Stimulated activated CD8-positive, alpha-beta memory T cell treated with anti-CD3 and anti-CD28 coated beads, Interleukin-2, amount 100 ng/mL, for 48 hours (primary cell): ENCODE results near the gene ARL10.

ENCODE experiments used
- DNase-seq, 2 donors: peaks; one replicate each; pipeline ENCODE4 v3.0.0-alpha.2; 2020; ENCODE audit warnings: low read depth in 2 of 2

Gene ARL10

GRCh38 chr5:176365351-176366231 is at the start of gene ARL10:
Gene ARL10 (plus strand): TSS chr5:176365487. CDS start chr5:176365564, 77 bp downstream.
- peak; percentile 55 to 64 for DNase-seq

DNA sequence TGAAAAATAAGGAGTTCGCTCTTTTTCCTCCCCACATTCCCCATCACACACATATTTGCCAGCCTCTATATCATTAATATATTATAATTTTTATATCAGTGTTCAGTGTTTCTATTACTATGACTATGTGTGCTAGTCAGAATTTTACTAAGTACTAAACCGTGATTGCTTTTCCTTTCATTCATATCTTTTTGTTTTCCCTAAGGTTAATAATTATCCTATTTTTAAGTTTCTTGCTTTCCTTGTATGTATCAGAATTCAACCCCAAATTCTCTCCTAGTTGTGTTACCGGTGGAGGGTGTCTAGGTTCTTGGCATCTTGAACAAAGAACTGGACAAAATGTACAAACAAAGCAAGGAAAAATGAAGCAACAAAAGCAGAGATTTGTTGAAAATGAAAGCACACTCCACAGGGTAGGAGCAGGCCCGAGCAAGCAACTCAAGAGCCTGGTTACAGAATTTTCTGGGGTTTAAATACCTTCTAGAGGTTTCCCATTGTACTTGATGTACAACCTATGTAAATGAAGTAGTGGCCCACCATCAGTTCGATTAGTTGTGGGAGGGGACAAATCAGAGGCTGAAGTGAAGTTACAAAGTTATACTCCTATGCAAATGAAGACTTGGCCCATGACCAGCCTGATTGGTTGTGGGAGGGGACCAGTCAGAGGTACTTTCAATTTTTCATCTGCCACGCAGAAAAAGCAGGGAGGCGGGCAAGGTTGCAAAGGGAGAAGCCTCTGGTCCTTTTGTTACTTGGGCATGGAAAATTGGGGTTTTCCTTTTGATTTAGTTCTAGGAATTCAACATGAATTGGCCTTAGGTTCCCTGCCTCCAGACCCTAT is 47.5 kb upstream of the ARL10 start:
- DNase-seq = no peak

DNA sequence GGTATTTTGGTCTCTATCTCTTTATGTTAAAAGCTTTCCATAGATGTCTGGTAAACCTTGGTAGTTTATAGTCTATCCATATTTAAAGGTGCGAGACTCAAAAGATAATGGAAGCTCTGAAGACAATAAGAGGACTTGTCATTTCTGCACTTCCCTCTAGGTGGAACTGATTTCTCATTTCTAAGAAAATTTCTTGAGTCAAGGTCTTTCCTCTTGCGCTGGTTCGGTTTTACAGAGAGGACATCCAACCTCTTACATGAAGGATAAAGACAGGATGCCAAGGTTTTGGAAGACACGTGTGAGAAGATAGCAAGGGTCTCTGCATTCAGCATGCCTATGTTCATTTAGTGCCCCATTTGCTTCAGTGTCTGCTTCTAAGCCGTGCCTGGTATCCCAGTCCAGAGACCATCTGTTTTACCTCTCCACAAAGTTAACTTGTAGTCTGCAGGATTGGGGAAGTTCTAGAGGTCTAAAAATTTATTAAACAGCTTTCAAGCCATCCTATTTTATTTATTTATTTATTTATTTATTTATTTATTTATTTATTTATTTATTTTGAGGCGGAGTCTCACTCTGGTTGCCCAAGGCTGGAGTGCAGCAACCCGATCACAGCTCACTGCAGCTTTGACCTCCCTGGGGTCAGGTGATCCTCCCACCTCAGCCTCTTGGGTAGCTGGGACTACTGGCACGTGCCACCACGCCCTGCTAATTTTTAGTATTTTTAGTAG is 45.3 kb upstream of the ARL10 start:
- DNase-seq = no peak

GRCh38 chr5:176320577-176320976 is 44.7 kb upstream of the ARL10 start:
- no peak for DNase-seq

- no peak for DNase-seq
These were observed 31.1 kb upstream of the ARL10 start for GRCh38 chr5:176334031-176334770.

GRCh38 chr5:176337913-176338312 is 27.4 kb upstream of the ARL10 start:
- no peak for DNase-seq

GRCh38 chr5:176339304-176339703 is 26.0 kb upstream of the ARL10 start:
- no peak for DNase-seq

GRCh38 chr5:176341325-176342157 is 23.7 kb upstream of the ARL10 start:
- DNase-seq = no peak

DNA sequence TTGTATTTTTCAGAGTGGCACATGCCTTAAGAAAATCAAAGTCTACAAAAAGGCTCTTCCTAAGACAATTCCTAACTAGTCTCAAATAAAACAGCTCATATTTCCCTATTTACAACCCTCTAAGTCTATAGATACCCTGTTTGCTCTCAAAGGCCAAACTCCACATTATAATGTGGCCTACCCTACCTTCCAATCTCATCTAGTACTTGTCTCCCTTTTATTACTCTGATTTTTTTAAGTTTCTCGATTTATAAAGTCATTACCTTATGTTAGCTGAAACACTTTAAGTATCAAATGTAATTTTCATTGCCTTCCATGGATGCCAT is 23.2 kb upstream of the ARL10 start:
- no peak for DNase-seq

- no peak for DNase-seq
These were observed 22.4 kb upstream of the ARL10 start for GRCh38 chr5:176342766-176343458.

DNA sequence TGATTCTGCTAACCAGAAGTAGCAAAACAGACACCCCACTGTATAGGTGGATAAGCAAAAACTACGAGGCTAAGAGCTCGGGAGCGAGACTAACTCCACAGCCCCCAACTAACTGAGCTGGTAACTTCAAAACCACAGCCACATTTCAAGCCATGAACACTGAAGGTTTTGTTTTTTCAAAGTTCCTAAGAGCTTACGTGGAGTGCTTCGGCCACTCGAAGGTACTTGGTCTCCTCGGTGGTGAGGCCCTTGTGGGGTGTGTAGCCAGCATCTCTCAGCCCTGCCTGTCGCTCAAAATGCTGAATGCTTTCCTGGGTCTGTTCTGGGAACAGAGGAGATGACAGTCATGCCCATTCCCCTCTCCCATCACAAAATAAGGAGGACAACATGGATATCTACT is 14.9 kb upstream of the ARL10 start:
- no peak for DNase-seq

DNA sequence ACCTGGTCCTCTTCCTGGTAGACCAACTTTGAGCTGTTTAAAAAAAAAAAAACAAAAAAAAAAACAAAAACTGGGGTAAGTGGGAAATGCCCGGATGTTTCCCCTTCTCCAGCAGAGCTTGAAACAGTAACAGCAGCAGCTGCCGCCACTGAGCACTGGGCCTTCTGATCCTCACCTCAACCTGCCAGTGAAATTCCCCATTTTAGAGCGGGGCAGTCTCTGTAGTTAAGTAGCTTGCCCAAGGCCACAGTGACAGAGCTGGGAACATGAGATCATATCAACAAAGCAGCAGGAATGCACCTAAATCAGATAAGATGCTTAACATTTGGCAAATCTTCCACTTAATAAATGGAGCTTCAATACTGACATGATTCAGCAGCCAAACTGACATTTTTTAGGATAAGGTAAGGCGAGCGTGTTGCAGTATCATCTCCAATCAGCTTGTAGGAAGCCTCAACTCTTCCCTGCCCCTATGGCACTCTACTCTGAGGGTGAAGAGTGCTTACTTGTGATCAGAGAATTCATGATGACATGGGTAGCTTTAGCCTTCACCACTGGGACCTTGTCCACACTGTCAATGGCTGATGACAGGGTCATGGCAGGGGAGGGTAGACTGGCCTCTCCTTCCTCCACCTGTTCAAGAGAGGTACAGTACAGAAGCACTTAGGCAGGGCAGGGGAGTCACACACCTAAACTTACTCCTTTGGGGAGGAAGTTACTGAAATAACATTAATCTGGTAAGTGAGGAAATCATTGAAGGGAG is 13.0 kb upstream of the ARL10 start:
- DNase-seq = no peak

- no peak for DNase-seq
These were observed 11.8 kb upstream of the ARL10 start for GRCh38 chr5:176353533-176353932.

GRCh38 chr5:176355400-176356178 is 9.7 kb upstream of the ARL10 start:
- DNase-seq = no peak

GRCh38 chr5:176356179-176356566 is 9.1 kb upstream of the ARL10 start:
- DNase-seq = no peak

DNA sequence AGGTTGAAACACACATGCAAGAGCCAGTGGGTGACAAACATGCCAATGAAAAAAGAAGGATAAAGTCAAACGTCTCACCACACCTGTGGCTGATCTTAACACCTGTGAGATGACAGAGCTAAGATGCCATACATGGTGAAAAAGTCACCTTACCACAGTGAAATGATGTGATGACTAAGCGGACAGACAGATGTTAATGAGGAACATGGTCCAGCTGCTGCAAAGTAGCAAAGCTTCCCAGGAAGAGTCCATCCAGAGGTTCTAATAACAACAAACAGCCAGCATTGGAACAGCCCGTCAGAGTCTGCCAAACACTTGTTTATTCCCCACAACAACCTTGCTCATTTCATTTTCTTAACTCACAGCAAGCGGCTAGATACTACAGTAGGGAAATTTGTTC is 5.6 kb upstream of the ARL10 start:
- DNase-seq = no peak

- no peak for DNase-seq
These were observed 4.3 kb upstream of the ARL10 start for GRCh38 chr5:176360894-176361436.
